Activated CD8-positive, alpha-beta T cell treated with anti-CD3 and anti-CD28 coated beads for 36 hours (primary cell): ENCODE results near the gene MBP. TPM values are rescaled to one million over a fixed set of nuclear protein-coding genes. Genes with fewer than 3 reads are reported as not detected.

Experiments used
- ATAC-seq: fragments of 200-7000 bp; cut with Tn5 transposase; one replicate; pipeline ENCODE4 v1.10.0; 2021; ENCODE audit warnings: mild to moderate bottlenecking, moderate library complexity
- CTCF ChIA-PET: fragments of 350-600 bp; sonication (Branson Sonifier 250); formaldehyde crosslinking; loops from one replicate; lab custom pipeline; 2021; ENCODE audit warnings: antibody characterized with exemption; lab: Charles Lee
- POLR2A ChIA-PET: fragments of 350-600 bp; sonication (Branson Sonifier 250); formaldehyde crosslinking; loops from one replicate; lab custom pipeline; 2021; ENCODE audit warnings: antibody characterized with exemption; lab: Charles Lee
- DNase-seq: peaks from one replicate; pipeline ENCODE4 v3.0.0-alpha.2; 2020
- H3K27ac Mint-ChIP-seq: one replicate; pipeline ENCODE4 v1.8.0; 2021; ENCODE audit warnings: mild to moderate bottlenecking, mixed read lengths
- H3K27me3 Mint-ChIP-seq: one replicate; pipeline ENCODE4 v1.8.0; 2021; ENCODE audit warnings: mixed read lengths
- H3K36me3 Mint-ChIP-seq: one replicate; pipeline ENCODE4 v1.8.0; 2021; ENCODE audit warnings: low read depth, mixed read lengths
- H3K4me1 Mint-ChIP-seq: one replicate; pipeline ENCODE4 v1.8.0; 2021; ENCODE audit warnings: low read depth, mixed read lengths
- H3K4me3 Mint-ChIP-seq: one replicate; pipeline ENCODE4 v1.8.0; 2021; ENCODE audit warnings: mild to moderate bottlenecking, moderate library complexity, mixed read lengths
- H3K9me3 Mint-ChIP-seq: one replicate; pipeline ENCODE4 v1.8.0; 2021; ENCODE audit warnings: mixed read lengths
- intact Hi-C: fragments of 100-400 bp; cut with micrococcal nuclease; formaldehyde crosslinking; loops from one replicate; pipeline ENCODE4 v1.10.0; 2022
- total RNA-seq, 2 experiments: library from RNA; stranded (reverse); gene quantifications; one replicate each; pipeline ENCODE4 v1.2.3, GENCODE V29; 2021
- TF ChIP-seq, protein P1 (sequence below): fragments of 200-600 bp; IDR thresholded peaks from one replicate; pipeline ENCODE4 v1.8.0; 2022; ENCODE audit warnings: antibody characterized with exemption, mild to moderate bottlenecking

Gene MBP
- total RNA-seq, 2 experiments from 2014 or later = 39.9 to 41.5 TPM

DNA sequence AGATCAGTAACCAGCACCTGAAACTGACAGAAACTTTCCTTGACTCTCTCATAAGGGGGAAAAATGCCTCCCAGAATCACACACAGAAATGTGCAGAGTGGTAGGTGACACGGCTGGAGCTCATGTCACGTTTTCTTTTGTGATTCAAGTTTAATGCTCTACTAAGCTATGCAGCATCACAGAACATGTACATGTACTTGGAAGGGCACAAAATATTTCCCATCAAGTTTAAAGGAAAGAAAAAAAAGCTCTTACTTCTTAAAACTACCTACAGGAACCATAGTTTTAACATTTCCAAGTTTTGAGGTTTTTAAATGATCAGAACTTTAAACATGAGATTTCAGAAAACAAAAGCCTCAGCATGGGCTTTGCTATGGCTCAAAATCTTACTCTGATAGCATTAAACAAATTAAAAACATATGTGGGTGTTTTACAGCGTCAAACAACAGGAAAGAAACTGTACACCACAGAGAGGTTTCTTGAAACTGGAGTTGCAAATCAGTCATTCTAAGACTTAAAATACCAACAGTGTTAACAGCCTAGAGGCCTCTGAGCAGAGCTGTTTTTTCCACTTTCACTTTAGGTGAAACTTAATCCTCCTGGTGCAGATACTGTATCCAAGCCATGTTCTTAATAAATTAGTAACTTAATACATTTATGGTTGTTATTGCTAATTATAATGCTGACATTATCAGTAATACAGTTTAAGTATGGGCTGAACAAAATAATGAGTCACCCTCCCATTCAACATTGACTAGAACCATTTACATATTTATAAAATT lies 30.1 kb downstream of the MBP start:
- Mint-ChIP-seq H3K27me3 (no peaks in the 10 kb centered on the region), H3K36me3 (peaks cover 70% of the 10 kb centered on the region), H3K4me1 (peaks cover 94% of the 10 kb centered on the region), H3K9me3 (peaks cover 19% of the 10 kb centered on the region), H3K27ac (peak overlapping the region; percentile 95), H3K4me3 (peak overlapping the region; percentile 63)
- DNase-seq (peak; percentile 32), ATAC-seq (peak; percentile 60)
- TF ChIP-seq, protein P1, sequence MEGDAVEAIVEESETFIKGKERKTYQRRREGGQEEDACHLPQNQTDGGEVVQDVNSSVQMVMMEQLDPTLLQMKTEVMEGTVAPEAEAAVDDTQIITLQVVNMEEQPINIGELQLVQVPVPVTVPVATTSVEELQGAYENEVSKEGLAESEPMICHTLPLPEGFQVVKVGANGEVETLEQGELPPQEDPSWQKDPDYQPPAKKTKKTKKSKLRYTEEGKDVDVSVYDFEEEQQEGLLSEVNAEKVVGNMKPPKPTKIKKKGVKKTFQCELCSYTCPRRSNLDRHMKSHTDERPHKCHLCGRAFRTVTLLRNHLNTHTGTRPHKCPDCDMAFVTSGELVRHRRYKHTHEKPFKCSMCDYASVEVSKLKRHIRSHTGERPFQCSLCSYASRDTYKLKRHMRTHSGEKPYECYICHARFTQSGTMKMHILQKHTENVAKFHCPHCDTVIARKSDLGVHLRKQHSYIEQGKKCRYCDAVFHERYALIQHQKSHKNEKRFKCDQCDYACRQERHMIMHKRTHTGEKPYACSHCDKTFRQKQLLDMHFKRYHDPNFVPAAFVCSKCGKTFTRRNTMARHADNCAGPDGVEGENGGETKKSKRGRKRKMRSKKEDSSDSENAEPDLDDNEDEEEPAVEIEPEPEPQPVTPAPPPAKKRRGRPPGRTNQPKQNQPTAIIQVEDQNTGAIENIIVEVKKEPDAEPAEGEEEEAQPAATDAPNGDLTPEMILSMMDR = no peak
- ChIA-PET POLR2A (interaction anchor here (0.7 to 20.2 kb wide), 11 partner anchors 13 to 1550 kb away, joined by 3 to 337 read pairs (median 5); partner anchors contain the start of gene MBP), CTCF (interaction anchor here (1.0 to 9.8 kb wide), 8 partner anchors 9 to 299 kb away, joined by 3 to 92 read pairs (median 6); no protein-coding TSS in a partner anchor)
- intact Hi-C loops = loop anchor here (2.0 kb wide), 1 partner anchor 40 kb away; no protein-coding TSS in a partner anchor

DNA sequence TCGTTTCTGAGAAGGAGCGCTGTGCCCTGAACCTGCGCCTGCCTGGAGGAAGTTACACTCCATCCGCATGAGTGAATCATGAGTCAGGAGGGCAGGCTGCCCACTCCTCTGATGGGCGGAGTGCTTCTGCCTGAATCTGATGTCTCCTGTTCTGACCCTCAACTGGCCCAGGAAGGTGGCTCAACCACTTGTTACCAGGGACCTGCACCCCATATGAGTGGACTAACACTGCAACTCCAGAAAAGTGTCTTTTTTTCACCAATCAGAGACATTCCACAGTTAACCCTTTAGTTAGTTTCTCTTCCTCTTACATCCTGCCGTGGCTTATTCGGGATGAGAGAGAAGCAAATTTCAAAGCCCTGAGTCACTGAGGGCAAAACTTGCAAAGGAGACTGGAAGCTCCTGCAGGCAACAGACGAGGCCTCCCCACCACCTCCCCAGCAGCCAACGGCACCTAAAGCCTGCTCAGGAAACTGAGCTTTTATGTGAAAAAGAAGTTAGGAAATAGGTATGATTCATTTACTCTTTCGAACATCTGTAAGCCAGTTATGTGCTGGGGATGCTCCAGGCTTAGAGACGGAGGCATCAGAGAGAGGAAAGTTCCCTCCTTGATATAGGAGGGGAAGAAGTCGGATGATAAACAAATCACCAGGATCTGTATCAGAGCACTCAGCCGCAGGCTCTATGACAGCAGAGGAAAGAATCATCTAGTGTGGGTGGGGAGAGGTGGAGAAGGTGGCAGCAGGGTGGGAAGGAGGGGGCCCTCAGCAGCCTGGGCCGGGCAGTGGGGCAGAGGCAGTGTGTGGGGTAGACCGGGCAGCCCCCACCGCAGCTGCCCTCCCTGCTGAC lies 30.9 kb downstream of the MBP start:
- ATAC-seq = peak; percentile 60
- Mint-ChIP-seq H3K4me3 (peak overlapping the region; percentile 63), H3K9me3 (peaks cover 11% of the 10 kb centered on the region), H3K27me3 (no peaks in the 10 kb centered on the region), H3K27ac (peak overlapping the region; percentile 95), H3K4me1 (peaks cover 93% of the 10 kb centered on the region), H3K36me3 (peaks cover 67% of the 10 kb centered on the region)
- peak; percentile 78 for DNase-seq
- ChIA-PET POLR2A (interaction anchor here (0.7 to 20.2 kb wide), 11 partner anchors 11 to 1550 kb away, joined by 3 to 337 read pairs (median 5); partner anchors contain the start of gene MBP), CTCF (interaction anchor here (1.0 to 9.8 kb wide), 9 partner anchors 9 to 298 kb away, joined by 3 to 92 read pairs (median 6); no protein-coding TSS in a partner anchor)
- TF ChIP-seq, protein P1 = no peak
- intact Hi-C loops = loop anchor here (2.0 kb wide), 1 partner anchor 39 kb away; no protein-coding TSS in a partner anchor

DNA sequence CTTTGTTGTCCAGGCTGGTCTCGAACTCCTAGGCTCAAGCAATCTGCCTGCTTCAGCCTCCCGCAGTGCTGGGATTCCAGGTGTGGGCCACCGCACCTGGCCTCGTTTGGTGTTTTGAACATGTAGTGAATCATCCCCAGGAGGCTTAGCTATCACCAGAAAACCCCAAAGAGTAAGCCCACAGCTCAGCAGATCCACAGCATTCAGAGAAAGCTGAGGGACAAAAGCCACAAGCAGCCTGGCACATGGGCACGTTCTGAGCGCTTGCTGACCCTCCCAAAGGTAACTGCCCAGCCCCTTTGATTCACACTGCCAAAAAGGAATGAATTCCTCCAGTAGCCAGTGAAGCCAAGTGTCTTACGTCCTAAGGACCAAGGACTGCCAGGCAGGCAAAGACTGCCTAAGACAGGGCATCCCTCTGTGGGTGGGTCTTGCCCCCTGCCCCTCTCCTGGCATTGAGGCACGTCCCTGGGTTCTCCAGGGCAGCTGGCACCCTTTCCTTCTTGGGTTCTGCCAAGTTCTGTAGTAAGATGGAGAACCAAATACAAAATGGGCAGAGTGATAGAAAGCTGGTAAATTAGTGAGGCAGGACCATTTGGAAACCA lies 31.7 kb downstream of the MBP start:
- ChIA-PET POLR2A (interaction anchor here (0.6 to 20.2 kb wide), 8 partner anchors 12 to 135 kb away, joined by 3 to 337 read pairs (median 10); partner anchors contain the start of gene MBP), CTCF (interaction anchor here (1.0 to 9.8 kb wide), 7 partner anchors 9 to 111 kb away, joined by 3 to 92 read pairs (median 7); no protein-coding TSS in a partner anchor)
- TF ChIP-seq, protein P1 = no peak
- intact Hi-C loops = no loop called here
- ATAC-seq (no peak), DNase-seq (peak; percentile 60)
- H3K27ac Mint-ChIP-seq = peak overlapping the region; percentile 95
- peaks cover 6% of the 10 kb centered on the region for H3K9me3 Mint-ChIP-seq
- H3K4me1 Mint-ChIP-seq = peaks cover 93% of the 10 kb centered on the region
- H3K36me3 Mint-ChIP-seq = peaks cover 64% of the 10 kb centered on the region
- H3K27me3 Mint-ChIP-seq = no peaks in the 10 kb centered on the region
- peak overlapping the region; percentile 63 for H3K4me3 Mint-ChIP-seq

DNA sequence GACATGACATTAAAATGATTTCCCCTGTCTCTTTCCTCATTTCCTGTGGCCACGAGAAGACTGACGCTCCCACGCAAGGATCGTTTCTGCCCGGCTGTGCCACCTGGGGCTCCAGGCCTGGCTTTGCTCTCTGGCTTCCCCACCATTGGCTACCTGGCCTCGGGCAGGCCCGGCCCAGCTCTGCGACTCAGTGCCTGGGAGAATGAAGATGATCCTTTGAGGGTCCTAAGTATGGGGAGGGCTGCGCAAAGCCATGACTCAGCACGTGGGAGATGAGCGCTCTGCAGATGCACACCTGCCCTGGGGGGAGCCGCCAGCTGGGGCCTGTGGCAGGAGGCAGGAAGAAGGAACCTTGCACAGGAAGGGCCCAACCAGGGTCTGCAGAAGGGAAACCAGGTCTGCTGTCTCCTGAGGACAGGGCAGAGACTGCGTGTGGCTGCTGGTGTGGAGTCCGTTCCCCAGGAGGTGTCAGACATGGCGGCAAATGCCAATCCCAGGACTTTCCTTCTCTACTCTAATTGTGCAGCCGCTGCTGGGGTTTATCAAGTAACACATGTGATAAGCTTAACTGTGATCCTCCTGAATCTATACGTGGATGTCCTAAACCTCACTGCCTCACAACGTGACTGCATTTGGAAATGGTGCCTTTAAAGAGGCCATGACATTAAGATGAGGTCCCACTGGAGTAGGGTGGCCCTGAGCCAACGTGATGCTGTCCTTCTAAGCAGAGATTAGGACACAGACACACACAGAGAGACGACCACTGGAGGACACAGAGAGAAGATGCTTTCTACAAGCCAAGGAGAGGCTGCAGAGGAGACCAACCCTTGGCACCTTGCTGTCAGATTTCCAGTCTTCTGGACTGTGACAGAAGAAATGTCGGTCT lies 32.9 kb downstream of the MBP start:
- no peaks in the 10 kb centered on the region for H3K9me3 Mint-ChIP-seq
- ATAC-seq (peak; percentile 2), DNase-seq (peak; percentile 63)
- ChIA-PET CTCF (interaction anchor here (0.9 to 1.2 kb wide), 2 partner anchors 40 to 45 kb away, joined by 3 read pairs; no protein-coding TSS in a partner anchor), POLR2A (interaction anchor here (2.4 to 20.2 kb wide), 5 partner anchors 27 to 44 kb away, joined by 9 to 337 read pairs (median 36); partner anchors contain the start of gene MBP)
- peaks cover 66% of the 10 kb centered on the region for H3K36me3 Mint-ChIP-seq
- peak overlapping the region; percentile 95 for H3K27ac Mint-ChIP-seq
- peaks cover 94% of the 10 kb centered on the region for H3K4me1 Mint-ChIP-seq
- TF ChIP-seq, protein P1 = no peak
- H3K27me3 Mint-ChIP-seq = no peaks in the 10 kb centered on the region
- intact Hi-C loops = no loop called here
- H3K4me3 Mint-ChIP-seq = peak overlapping the region; percentile 64
